ENCODE data around the gene FLAD1. TPM values are rescaled to one million over a fixed set of nuclear protein-coding genes. Genes with fewer than 3 reads are reported as not detected.

FLAD1 gene
- total RNA-seq, 1 donor from 2014 or later: 31.2 TPM

- no peak for DNase-seq (ENCODE audit: low spot score in 2 of 2)
- intact Hi-C loops (cut with DNase I): loop anchor here (1.0 to 5.0 kb wide), 5 partner anchors 16 to 963 kb away; partner anchors contain the start of genes ATP8B2, FLAD1, PYGO2 and SLC50A1
- Histone ChIP-seq H3K9me3 (no peaks in the 10 kb centered on the region), H3K27me3 (no peaks in the 10 kb centered on the region), H3K27ac (peak overlapping the region; percentile 97 to 98), H3K4me1 (peaks cover 14 to 22% of the 10 kb centered on the region in 2 donors), H3K36me3 (no peaks in the 10 kb centered on the region), H3K4me3 (peak overlapping the region; percentile 92 to 94)
- no peak for TF ChIP-seq CTCF (IDR thresholded peaks at IDR 0.05)
Measured at GRCh38 chr1:154999571-155000410, 16.6 kb downstream of the FLAD1 start.

- no peak for TF ChIP-seq CTCF (IDR thresholded peaks at IDR 0.05)
- H3K4me3 ChIP-seq: peak overlapping the region; percentile 92 to 94
Measured at GRCh38 chr1:155000411-155000725, 17.2 kb downstream of the FLAD1 start.

GRCh38 chr1:155000726-155001424 lies 17.7 kb downstream of the FLAD1 start:
- peak in 1 of 3 experiments; percentile 11 for TF ChIP-seq CTCF (IDR thresholded peaks at IDR 0.05)
- Histone ChIP-seq H3K27ac (peak overlapping the region; percentile 97 to 98), H3K9me3 (no peaks in the 10 kb centered on the region), H3K4me3 (peak overlapping the region; percentile 92 to 94), H3K4me1 (peaks cover 14 to 33% of the 10 kb centered on the region in 2 donors), H3K27me3 (no peaks in the 10 kb centered on the region), H3K36me3 (no peaks in the 10 kb centered on the region)
- intact Hi-C loops (cut with DNase I): loop anchor here (1.0 to 5.0 kb wide), 6 partner anchors 16 to 961 kb away; partner anchors contain the start of genes ATP8B2, FLAD1, PYGO2 and SLC50A1
- peak; percentile 61 to 95 for DNase-seq (ENCODE audit: low spot score in 2 of 2)

More at GRCh38 chr1:155000411-155000725, 17.2 kb downstream of the FLAD1 start:
- DNase-seq (ENCODE audit: low spot score in 2 of 2): no peak
- Histone ChIP-seq H3K36me3 (no peaks in the 10 kb centered on the region), H3K27me3 (no peaks in the 10 kb centered on the region), H3K27ac (peak overlapping the region; percentile 97 to 98), H3K9me3 (no peaks in the 10 kb centered on the region), H3K4me1 (peaks cover 14 to 28% of the 10 kb centered on the region in 2 donors)
- intact Hi-C loops (cut with DNase I): loop anchor here (1.0 to 5.0 kb wide), 5 partner anchors 17 to 962 kb away; partner anchors contain the start of genes ATP8B2, FLAD1, PYGO2 and SLC50A1

- Histone ChIP-seq H3K36me3 (no peaks in the 10 kb centered on the region), H3K27ac (peak overlapping the region; percentile 97 to 98), H3K9me3 (no peaks in the 10 kb centered on the region), H3K4me3 (peak overlapping the region; percentile 92 to 94), H3K4me1 (peaks cover 18 to 38% of the 10 kb centered on the region in 2 donors), H3K27me3 (no peaks in the 10 kb centered on the region)
- TF ChIP-seq CTCF (IDR thresholded peaks at IDR 0.05): no peak
- intact Hi-C loops (cut with DNase I): loop anchor here (1.0 to 5.0 kb wide), 4 partner anchors 16 to 961 kb away; partner anchors contain the start of genes ATP8B2 and SLC50A1
- DNase-seq (ENCODE audit: low spot score in 2 of 2): no peak
Measured at GRCh38 chr1:155001425-155001674, 18.2 kb downstream of the FLAD1 start.

GRCh38 chr1:155001675-155002463 lies 18.7 kb downstream of the FLAD1 start:
- intact Hi-C loops (cut with DNase I): loop anchor here (1.0 to 5.0 kb wide), 7 partner anchors 15 to 960 kb away; partner anchors contain the start of genes ADAM15, ATP8B2, CKS1B and SLC50A1
- H3K4me3 ChIP-seq: peak overlapping the region; percentile 92 to 94

More at GRCh38 chr1:155001675-155002463, 18.7 kb downstream of the FLAD1 start:
- no peaks in the 10 kb centered on the region for H3K9me3 ChIP-seq
- H3K27me3 ChIP-seq: no peaks in the 10 kb centered on the region
- peak; percentile 99 to 100 for DNase-seq (ENCODE audit: low spot score in 2 of 2)
- H3K4me1 ChIP-seq: peaks cover 19 to 41% of the 10 kb centered on the region in 2 donors
- H3K27ac ChIP-seq: peak overlapping the region; percentile 97 to 98
- no peaks in the 10 kb centered on the region for H3K36me3 ChIP-seq
- peak in 2 of 3 experiments; percentile 50 to 59 for TF ChIP-seq CTCF (IDR thresholded peaks at IDR 0.05)
